NB4 (cell line): ENCODE results near the gene RPS6KA1.

ENCODE experiments used
- POLR2A ChIP-seq: IDR thresholded peaks from 2 replicates; pipeline ENCODE4 v1.6.1; 2011; ENCODE audit warnings: mild to moderate bottlenecking; ENCODE audit not compliant: insufficient read length; ENCODE audit errors: extremely low read depth
- TF ChIP-seq, protein P1 (sequence below): IDR thresholded peaks from one replicate; pipeline ENCODE4 v1.5.1; 2012; ENCODE audit warnings: low read depth, low read length

DNA sequence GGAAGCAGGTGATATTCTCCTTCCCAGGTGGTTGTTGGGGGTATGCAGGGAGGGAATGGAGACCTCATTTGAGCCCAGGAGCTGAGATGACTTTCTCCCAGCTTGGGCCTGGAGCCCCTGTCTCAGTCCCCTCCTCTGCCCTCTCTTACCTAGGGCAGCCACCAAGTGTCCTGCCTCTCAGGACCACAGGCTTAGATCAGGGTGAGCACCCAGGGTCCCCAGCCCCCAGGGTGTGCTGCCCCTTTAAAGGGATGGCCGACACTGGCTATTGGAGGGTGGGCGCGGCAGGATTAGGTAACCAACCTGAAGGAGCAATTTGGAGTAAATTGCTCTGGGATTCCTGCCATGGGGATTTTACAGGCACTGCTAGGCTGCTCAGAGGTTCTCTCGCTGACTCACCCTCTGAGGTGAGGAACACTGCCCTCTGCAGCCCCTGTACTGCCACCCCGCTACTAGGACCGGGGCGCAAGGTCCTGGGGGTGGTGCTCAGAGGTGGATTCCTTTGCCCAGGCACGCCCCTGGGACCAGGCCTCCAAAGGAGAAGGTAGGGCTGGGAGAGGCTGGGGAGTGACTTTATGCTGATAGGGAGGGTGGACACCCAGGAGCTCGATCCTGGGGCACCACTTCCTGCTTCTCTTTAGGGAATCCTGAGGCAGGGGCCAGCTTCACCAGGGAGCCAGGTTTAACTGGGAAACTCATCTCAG lies 1.5 kb downstream of the RPS6KA1 start:
- TF ChIP-seq, protein P1, sequence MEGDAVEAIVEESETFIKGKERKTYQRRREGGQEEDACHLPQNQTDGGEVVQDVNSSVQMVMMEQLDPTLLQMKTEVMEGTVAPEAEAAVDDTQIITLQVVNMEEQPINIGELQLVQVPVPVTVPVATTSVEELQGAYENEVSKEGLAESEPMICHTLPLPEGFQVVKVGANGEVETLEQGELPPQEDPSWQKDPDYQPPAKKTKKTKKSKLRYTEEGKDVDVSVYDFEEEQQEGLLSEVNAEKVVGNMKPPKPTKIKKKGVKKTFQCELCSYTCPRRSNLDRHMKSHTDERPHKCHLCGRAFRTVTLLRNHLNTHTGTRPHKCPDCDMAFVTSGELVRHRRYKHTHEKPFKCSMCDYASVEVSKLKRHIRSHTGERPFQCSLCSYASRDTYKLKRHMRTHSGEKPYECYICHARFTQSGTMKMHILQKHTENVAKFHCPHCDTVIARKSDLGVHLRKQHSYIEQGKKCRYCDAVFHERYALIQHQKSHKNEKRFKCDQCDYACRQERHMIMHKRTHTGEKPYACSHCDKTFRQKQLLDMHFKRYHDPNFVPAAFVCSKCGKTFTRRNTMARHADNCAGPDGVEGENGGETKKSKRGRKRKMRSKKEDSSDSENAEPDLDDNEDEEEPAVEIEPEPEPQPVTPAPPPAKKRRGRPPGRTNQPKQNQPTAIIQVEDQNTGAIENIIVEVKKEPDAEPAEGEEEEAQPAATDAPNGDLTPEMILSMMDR: peak; percentile 24
- TF ChIP-seq POLR2A: no peak
